GM12878 (cell line): ENCODE measurements around the gene BPIFB3. TPM values are rescaled to one million over a fixed set of nuclear protein-coding genes. Genes with fewer than 3 reads are reported as not detected.

Experiments
- ATAC-seq: fragments of 200-7000 bp; cut with Tn5 transposase; 3 replicates; pipeline ENCODE4 v1.9.1; 2020; ENCODE audit warnings: mild to moderate bottlenecking, moderate library complexity
- BruUV-seq: library from RNA; stranded (reverse); fragments of 400-500 nt; replicated peaks from 2 replicates; lab custom pipeline; 2021; lab: Mats Ljungman, UMichigan
- CTCF ChIA-PET: fragments of 300-600 bp; sonication (Branson Sonifier 250); formaldehyde crosslinking; extraction: SDS; loops from one replicate; lab custom pipeline; 2021; ENCODE audit warnings: inconsistent platforms; lab: Yijun Ruan, JAX
- POLR2A ChIA-PET: fragments of 350-600 bp; formaldehyde crosslinking; extraction: SDS; loops from one replicate; lab custom pipeline; 2021; ENCODE audit warnings: inconsistent platforms; lab: Charles Lee
- RAD21 ChIA-PET: fragments of 300-600 bp; sonication (Branson Sonifier 250); formaldehyde crosslinking; loops from one replicate; lab custom pipeline; 2023; ENCODE audit warnings: antibody characterized with exemption; ENCODE audit not compliant: unreplicated experiment; lab: Charles Lee
- SMC1A ChIA-PET: fragments of 300-600 bp; sonication (Branson Sonifier 250); formaldehyde crosslinking; loops from one replicate; lab custom pipeline; 2023; ENCODE audit not compliant: unreplicated experiment, uncharacterized antibody; lab: Charles Lee
- DNase-seq: peaks from one replicate; pipeline ENCODE4 v3.0.0-alpha.2; 2011; ENCODE audit warnings: low read depth, low spot score
- FAIRE-seq: peaks from 3 replicates; lab custom pipeline; 2011; peaks lifted over from hg19 to GRCh38; lab: Jason Lieb, UNC
- H2AFZ ChIP-seq: 2 replicates; pipeline ENCODE4 v1.6.0; 2011; ENCODE audit warnings: low read depth, low read length, control low read depth; ENCODE audit not compliant: control insufficient read depth
- H3K27ac ChIP-seq: 2 replicates; pipeline ENCODE4 v1.5.1; 2011; ENCODE audit warnings: control low read depth; ENCODE audit not compliant: control insufficient read depth, insufficient read depth
- H3K27me3 ChIP-seq, 2 experiments: replicated peaks in 1 of 2; 2 replicates each; pipeline versions ENCODE4 v1.6.0 to v1.6.1; 2011; ENCODE audit warnings: low read length in 1 of 2; ENCODE audit not compliant: control insufficient read depth in 2 of 2, insufficient read depth in 2 of 2
- H3K36me3 ChIP-seq, 2 experiments: 2 replicates each; pipeline ENCODE4 v1.5.1; 2011; ENCODE audit warnings: low read length in 1 of 2; ENCODE audit not compliant: control insufficient read depth in 2 of 2, insufficient read depth in 2 of 2
- H3K4me1 ChIP-seq: 2 replicates; pipeline ENCODE4 v1.6.1; 2011; ENCODE audit warnings: mild to moderate bottlenecking, low read length, moderate library complexity, mixed read lengths; ENCODE audit not compliant: control insufficient read depth, insufficient read depth
- H3K4me2 ChIP-seq: 2 replicates; pipeline ENCODE4 v1.6.0; 2011; ENCODE audit warnings: control low read depth; ENCODE audit not compliant: control insufficient read depth, insufficient read depth
- H3K4me3 ChIP-seq: fragments of 200-600 bp; sonication (generic); 2 replicates; pipeline ENCODE4 v1.5.1; 2016
- H3K79me2 ChIP-seq: 2 replicates; pipeline ENCODE4 v1.6.0; 2011; ENCODE audit warnings: low read length; ENCODE audit not compliant: control insufficient read depth, insufficient read depth
- H3K9ac ChIP-seq: 2 replicates; pipeline ENCODE4 v1.8.0; 2011; ENCODE audit warnings: low read length, control low read depth, mixed read lengths; ENCODE audit not compliant: control insufficient read depth, insufficient read depth
- H3K9me3 ChIP-seq: replicated peaks from 3 replicates; pipeline ENCODE4 v1.5.1; 2011; ENCODE audit warnings: mild to moderate bottlenecking, low read length; ENCODE audit not compliant: control insufficient read depth, insufficient read depth
- H4K20me1 ChIP-seq: 2 replicates; pipeline ENCODE4 v1.6.0; 2011; ENCODE audit not compliant: control insufficient read depth, insufficient read depth
- CREM ChIP-seq: IDR thresholded peaks from 2 replicates; pipeline ENCODE4 v1.6.1; 2014; ENCODE audit warnings: antibody characterized with exemption, low read depth
- EGR1 ChIP-seq, 2 experiments: IDR thresholded peaks; 1 replicate in 1 of 2; 2 replicates in 1 of 2; pipeline ENCODE4 v1.6.1; 2011 to 2012; ENCODE audit warnings: low read depth in 2 of 2, low read length in 2 of 2, borderline replicate concordance in 1 of 2, mild to moderate bottlenecking in 1 of 2, moderate library complexity in 1 of 2
- FOS ChIP-seq: IDR thresholded peaks from 3 replicates; pipeline ENCODE4 v1.6.1; 2011; ENCODE audit warnings: borderline replicate concordance; ENCODE audit not compliant: insufficient read length; ENCODE audit errors: extremely low read depth
- MAX ChIP-seq: IDR thresholded peaks from 2 replicates; pipeline ENCODE4 v1.6.1; 2012; ENCODE audit warnings: low read depth, low read length, improper control_type of control experiment
- POU2F2 ChIP-seq: IDR thresholded peaks from 3 replicates; pipeline ENCODE4 v1.6.1; 2011; ENCODE audit warnings: low read depth, mild to moderate bottlenecking, low read length, borderline replicate concordance
- SMAD1 ChIP-seq: fragments of 450-650 bp; IDR thresholded peaks from 2 replicates; pipeline ENCODE4 v1.6.1; 2018; ENCODE audit warnings: mild to moderate bottlenecking, low read depth; ENCODE audit not compliant: partially characterized antibody
- SMAD5 ChIP-seq: IDR thresholded peaks from 2 replicates; pipeline ENCODE4 v1.6.1; 2016; ENCODE audit warnings: antibody characterized with exemption, low read depth
- ZNF384 ChIP-seq: IDR thresholded peaks from 2 replicates; pipeline ENCODE4 v1.6.1; 2012; ENCODE audit warnings: low read depth, mild to moderate bottlenecking, low read length, improper control_type of control experiment, borderline replicate concordance
- WGBS: methylation state at CpG from one replicate; pipeline ENCODE4 v1.1.6; 2016; ENCODE audit warnings: low lambda C conversion rate; ENCODE audit not compliant: insufficient replicate concordance, insufficient coverage; ENCODE audit errors: missing lambda C conversion rate; 5-methylcytosine and 5-hydroxymethylcytosine counted together
- in situ Hi-C: fragments of 300-500 bp; cut with MboI; formaldehyde crosslinking; loops from 9 replicates; pipeline ENCODE4 v1.14.3; 2018; ENCODE audit warnings: mixed read lengths
- intact Hi-C: fragments of 100-400 bp; cut with micrococcal nuclease; formaldehyde crosslinking; loops from one replicate; pipeline ENCODE4 v1.14.2; 2022; ENCODE audit not compliant: unreplicated experiment
- polyA plus RNA-seq, 11 experiments: library from polyadenylated mRNA; depleted of rRNA in 4 of 11; unstranded in 6 of 11; stranded (reverse) in 5 of 11; fragments of >200 nt; fragmentation: Nextera tagmentation in 4 of 11; fragmentation: Illumina TruSeq in 1 of 11; extraction: Ambion mirVana in 4 of 11; extraction: Trizol in 1 of 11; gene quantifications; 1 replicate in 1 of 11; 2 replicates in 10 of 11; pipeline versions ENCODE4 v1.2.1 to v1.2.3, GENCODE V29; 2011 to 2016; ENCODE audit warnings: inconsistent platforms in 2 of 11, missing spikeins in 2 of 11, low read depth in 1 of 11
- total RNA-seq, 4 experiments: library from RNA; depleted of rRNA in 3 of 4; stranded (reverse); fragments of >200 nt in 3 of 4; fragmentation: Illumina TruSeq in 1 of 4; extraction: Trizol in 1 of 4; gene quantifications; 2 replicates each; pipeline versions ENCODE4 v1.2.1 to v1.2.3, GENCODE V29; 2013 to 2021

The BPIFB3 gene
- total and polyA plus RNA-seq, 10 of the 15 experiments (the other 5 are each of a cell fraction or from before 2014, with no cell fraction given) = not detected

DNA sequence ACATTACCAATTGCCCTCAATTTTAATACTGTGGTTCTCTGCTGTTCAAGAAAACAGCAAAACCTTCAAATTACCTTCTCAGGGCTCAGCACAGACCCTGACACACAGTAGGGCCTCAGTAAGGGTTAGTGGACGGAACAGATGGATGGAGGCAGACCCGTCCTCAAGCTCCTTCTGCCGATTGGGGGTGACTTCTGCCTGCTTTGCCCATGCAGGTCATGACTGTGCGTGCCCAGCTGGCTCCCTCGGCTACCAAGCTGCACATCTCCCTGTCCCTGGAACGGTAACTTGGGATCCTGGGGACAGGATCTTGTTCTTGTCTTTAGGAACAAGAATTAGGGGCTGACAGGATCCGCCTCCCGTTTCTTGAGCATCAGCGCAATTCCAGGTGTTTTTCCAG, 16.0 kb downstream of the BPIFB3 start (continued):
- TF ChIP-seq FOS (no peak), SMAD5 (no peak), SMAD1 (no peak), EGR1 (IDR thresholded peaks at IDR 0.05; ENCODE audit: borderline replicate concordance in 1 of 2, low read depth in 2 of 2, low read length in 2 of 2) (no peak), POU2F2 (no peak), MAX (no peak), CREM (no peak)
- TF ChIP-seq, all 136 proteins: peak for 0

DNA sequence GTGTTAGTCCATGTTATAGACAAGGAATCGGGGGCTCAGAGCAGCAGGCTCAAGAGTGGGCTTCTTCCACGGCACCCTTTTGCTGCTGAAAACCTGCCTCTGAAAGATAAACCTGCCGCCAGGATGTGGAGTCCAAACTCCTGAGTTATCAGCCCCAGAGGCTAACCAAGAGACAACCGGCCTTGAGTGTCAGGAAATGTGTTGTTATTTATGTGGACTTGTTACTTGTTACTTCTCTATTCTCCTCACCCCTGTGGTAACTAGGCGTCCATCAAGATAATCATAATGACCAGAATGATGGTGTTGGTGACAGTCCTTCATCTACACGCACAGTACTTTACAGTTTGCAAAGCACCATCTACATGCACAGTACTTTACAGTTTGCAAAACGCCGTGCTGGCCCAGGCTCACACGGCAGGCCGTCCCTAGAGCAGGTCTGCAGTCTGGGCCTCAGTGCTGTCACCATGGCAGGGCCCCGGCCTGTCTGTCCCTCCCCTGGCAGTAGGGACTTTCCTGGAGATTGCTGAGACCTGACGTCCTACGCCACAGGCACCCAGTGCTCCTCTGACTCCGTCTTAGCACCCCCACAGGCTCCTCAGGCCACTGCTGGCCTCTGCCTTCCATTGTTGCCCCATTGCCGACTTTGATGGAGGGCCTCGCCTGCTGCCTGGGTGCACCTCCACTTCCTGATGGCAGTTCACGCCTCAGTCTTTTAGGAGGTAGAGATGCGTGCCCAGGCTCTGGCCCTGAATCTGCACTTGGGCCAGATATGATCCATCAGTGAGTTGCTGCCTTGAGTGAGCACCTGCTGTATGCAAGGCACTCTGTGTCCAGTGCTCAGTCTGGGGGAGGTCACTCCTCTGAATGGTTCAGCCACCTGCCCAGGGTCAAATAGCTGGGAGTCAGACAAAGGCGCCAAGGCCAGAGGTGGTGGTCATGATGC, 16.7 kb downstream of the BPIFB3 start:
- ChIA-PET POLR2A (no interaction called here), RAD21 (interaction anchor here (0.6 kb wide), 1 partner anchor 126 kb away, joined by 3 read pairs; no protein-coding TSS in a partner anchor), SMC1A (no interaction called here), CTCF (interaction anchor here (0.6 kb wide), 1 partner anchor 133 kb away, joined by 3 read pairs; no protein-coding TSS in a partner anchor)
- no peak overlapping the region for H3K9ac ChIP-seq
- BruUV-seq = no TSS peak
- no peaks in the 10 kb centered on the region for H3K79me2 ChIP-seq
- no peaks in the 10 kb centered on the region for H4K20me1 ChIP-seq
- H3K36me3 ChIP-seq = no peaks in the 10 kb centered on the region
- H3K9me3 ChIP-seq = no peaks in the 10 kb centered on the region
- H3K4me2 ChIP-seq = no peak overlapping the region
- H3K27me3 ChIP-seq = no peaks in the 10 kb centered on the region; a peak in 1 of 4 replicates
- DNase-seq (no peak), ATAC-seq (peak; percentile 63), FAIRE-seq (no peak)
- intact Hi-C loops = no loop called here
- no peaks in the 10 kb centered on the region for H3K4me1 ChIP-seq
- no peak overlapping the region for H3K27ac ChIP-seq
- TF ChIP-seq ZNF384 = no peak
- no peak overlapping the region for H3K4me3 ChIP-seq
- H2AFZ ChIP-seq = no peak overlapping the region
- in situ Hi-C loops = no loop called here
- 36% methylated on average over 19 of the region's 19 CpGs for WGBS
